HEK293 (cell line): ENCODE data around the gene G6PD.
A peak's percentile ranks its signal among the peaks of the same experiment; 100 is the strongest.

Source experiments
- BCL11B ChIP-seq: fragments of 450-650 bp; formaldehyde crosslinking; IDR thresholded peaks from 2 replicates; pipeline ENCODE4 v1.5.1; 2016; ENCODE audit warnings: low read depth, missing biosample characterization, missing genetic modification characterization
- GLI4 ChIP-seq: fragments of 450-650 bp; formaldehyde crosslinking; IDR thresholded peaks from 2 replicates; pipeline ENCODE4 v1.5.1; 2016; ENCODE audit warnings: missing biosample characterization, missing genetic modification characterization
- HOXD13 ChIP-seq: sonication (generic); formaldehyde crosslinking; IDR thresholded peaks from 2 replicates; pipeline ENCODE4 v1.8.0; 2022; ENCODE audit warnings: missing genetic modification reagents, borderline replicate concordance
- IKZF3 ChIP-seq: fragments of 450-650 bp; IDR thresholded peaks from 2 replicates; pipeline ENCODE4 v1.5.0; 2018; ENCODE audit warnings: missing biosample characterization, mild to moderate bottlenecking, missing genetic modification characterization, moderate library complexity
- KLF1 ChIP-seq: fragments of 450-650 bp; formaldehyde crosslinking; IDR thresholded peaks from 2 replicates; pipeline ENCODE4 v1.5.1; 2016; ENCODE audit warnings: missing biosample characterization, missing genetic modification characterization
- KLF16 ChIP-seq: fragments of 450-650 bp; formaldehyde crosslinking; IDR thresholded peaks from 2 replicates; pipeline ENCODE4 v1.5.1; 2017; ENCODE audit warnings: missing biosample characterization, missing genetic modification characterization
- KLF17 ChIP-seq: fragments of 450-650 bp; formaldehyde crosslinking; IDR thresholded peaks from 2 replicates; pipeline ENCODE4 v1.5.1; 2016; ENCODE audit warnings: missing biosample characterization, missing genetic modification characterization
- MEIS1 ChIP-seq: sonication (generic); formaldehyde crosslinking; IDR thresholded peaks from 2 replicates; pipeline ENCODE4 v1.8.1; 2022; ENCODE audit warnings: missing genetic modification reagents, mild to moderate bottlenecking, borderline replicate concordance
- MZF1 ChIP-seq: fragments of 450-650 bp; formaldehyde crosslinking; IDR thresholded peaks from 2 replicates; pipeline ENCODE4 v1.5.1; 2017; ENCODE audit warnings: missing biosample characterization, missing genetic modification characterization, borderline replicate concordance
- OSR2 ChIP-seq: fragments of 450-650 bp; formaldehyde crosslinking; IDR thresholded peaks from 2 replicates; pipeline ENCODE4 v1.5.1; 2016; ENCODE audit warnings: missing biosample characterization, missing genetic modification characterization
- RBAK ChIP-seq: fragments of 450-650 bp; formaldehyde crosslinking; IDR thresholded peaks from 2 replicates; pipeline ENCODE4 v1.5.1; 2016; ENCODE audit warnings: missing biosample characterization, missing genetic modification characterization
- TSHZ1 ChIP-seq: fragments of 450-650 bp; formaldehyde crosslinking; IDR thresholded peaks from 2 replicates; pipeline ENCODE4 v1.5.1; 2016; ENCODE audit warnings: missing biosample characterization, missing genetic modification characterization, borderline replicate concordance
- WT1 ChIP-seq: fragments of 450-650 bp; formaldehyde crosslinking; IDR thresholded peaks from 2 replicates; pipeline ENCODE4 v1.5.1; 2016; ENCODE audit warnings: missing biosample characterization, missing genetic modification characterization
- YY1 ChIP-seq: fragments of 450-650 bp; formaldehyde crosslinking; IDR thresholded peaks from 2 replicates; pipeline ENCODE4 v1.5.1; 2018; ENCODE audit warnings: missing biosample characterization, missing genetic modification characterization
- ZBTB21 ChIP-seq: fragments of 450-650 bp; formaldehyde crosslinking; IDR thresholded peaks from 2 replicates; pipeline ENCODE4 v1.5.1; 2017; ENCODE audit warnings: missing biosample characterization, missing genetic modification characterization
- ZBTB48 ChIP-seq: fragments of 450-650 bp; formaldehyde crosslinking; IDR thresholded peaks from 2 replicates; pipeline ENCODE4 v1.5.1; 2016; ENCODE audit warnings: missing biosample characterization, missing genetic modification characterization
- ZEB2 ChIP-seq: fragments of 450-650 bp; formaldehyde crosslinking; IDR thresholded peaks from 2 replicates; pipeline ENCODE4 v1.5.1; 2016; ENCODE audit warnings: missing biosample characterization, missing genetic modification characterization
- ZFP3 ChIP-seq: fragments of 450-650 bp; formaldehyde crosslinking; IDR thresholded peaks from 2 replicates; pipeline ENCODE4 v1.5.1; 2016; ENCODE audit warnings: low read depth, missing biosample characterization, missing genetic modification characterization
- ZNF112 ChIP-seq: fragments of 450-650 bp; formaldehyde crosslinking; IDR thresholded peaks from 2 replicates; pipeline ENCODE4 v1.5.0; 2017; ENCODE audit warnings: missing biosample characterization, missing genetic modification characterization
- ZNF16 ChIP-seq: fragments of 450-650 bp; formaldehyde crosslinking; IDR thresholded peaks from 2 replicates; pipeline ENCODE4 v1.5.1; 2016; ENCODE audit warnings: low read depth, missing biosample characterization, missing genetic modification characterization
- ZNF184 ChIP-seq: fragments of 450-650 bp; IDR thresholded peaks from 2 replicates; pipeline ENCODE4 v1.5.1; 2018; ENCODE audit warnings: missing biosample characterization, mild to moderate bottlenecking, missing genetic modification characterization
- ZNF324 ChIP-seq: fragments of 450-650 bp; formaldehyde crosslinking; IDR thresholded peaks from 2 replicates; pipeline ENCODE4 v1.5.1; 2016; ENCODE audit warnings: missing biosample characterization, missing genetic modification characterization
- ZNF391 ChIP-seq: fragments of 450-650 bp; formaldehyde crosslinking; IDR thresholded peaks from 2 replicates; pipeline ENCODE4 v1.5.1; 2016; ENCODE audit warnings: low read depth, missing biosample characterization, missing genetic modification characterization, borderline replicate concordance
- ZNF433 ChIP-seq: fragments of 450-650 bp; formaldehyde crosslinking; IDR thresholded peaks from 2 replicates; pipeline ENCODE4 v1.5.1; 2016; ENCODE audit warnings: missing biosample characterization, missing genetic modification characterization, low read depth
- ZNF449 ChIP-seq: fragments of 450-650 bp; formaldehyde crosslinking; IDR thresholded peaks from 2 replicates; pipeline ENCODE4 v1.5.1; 2017; ENCODE audit warnings: missing biosample characterization, mild to moderate bottlenecking, missing genetic modification characterization, moderate library complexity
- ZNF501 ChIP-seq: fragments of 450-650 bp; formaldehyde crosslinking; IDR thresholded peaks from 2 replicates; pipeline ENCODE4 v1.5.1; 2016; ENCODE audit warnings: missing biosample characterization, missing genetic modification characterization
- ZNF514 ChIP-seq: fragments of 450-650 bp; formaldehyde crosslinking; IDR thresholded peaks from 2 replicates; pipeline ENCODE4 v1.5.1; 2016; ENCODE audit warnings: missing biosample characterization, missing genetic modification characterization
- ZNF548 ChIP-seq: fragments of 450-650 bp; formaldehyde crosslinking; IDR thresholded peaks from 2 replicates; pipeline ENCODE4 v1.5.1; 2016; ENCODE audit warnings: missing biosample characterization, missing genetic modification characterization
- ZNF596 ChIP-seq: fragments of 450-650 bp; IDR thresholded peaks from 2 replicates; pipeline ENCODE4 v1.5.0; 2018; ENCODE audit warnings: missing biosample characterization, mild to moderate bottlenecking, missing genetic modification characterization, moderate library complexity
- ZNF624 ChIP-seq: fragments of 450-650 bp; formaldehyde crosslinking; IDR thresholded peaks from 2 replicates; pipeline ENCODE4 v1.5.1; 2017; ENCODE audit warnings: missing biosample characterization, missing genetic modification characterization
- ZNF626 ChIP-seq: fragments of 450-650 bp; sonication (Bioruptor Pico); formaldehyde crosslinking; IDR thresholded peaks from 2 replicates; pipeline ENCODE4 v1.5.1; 2018; ENCODE audit warnings: missing biosample characterization, missing genetic modification characterization, inconsistent platforms
- ZNF664 ChIP-seq: fragments of 450-650 bp; formaldehyde crosslinking; IDR thresholded peaks from 2 replicates; pipeline ENCODE4 v1.5.1; 2016; ENCODE audit warnings: missing biosample characterization, missing genetic modification characterization
- ZNF670 ChIP-seq: fragments of 450-650 bp; formaldehyde crosslinking; IDR thresholded peaks from 2 replicates; pipeline ENCODE4 v1.5.1; 2016; ENCODE audit warnings: missing biosample characterization, missing genetic modification characterization, low read depth
- ZNF704 ChIP-seq: fragments of 450-650 bp; formaldehyde crosslinking; IDR thresholded peaks from 2 replicates; pipeline ENCODE4 v1.5.1; 2016; ENCODE audit warnings: missing biosample characterization, missing genetic modification characterization
- ZNF776 ChIP-seq: fragments of 450-650 bp; formaldehyde crosslinking; IDR thresholded peaks from 2 replicates; pipeline ENCODE4 v1.5.0; 2017; ENCODE audit warnings: missing biosample characterization, missing genetic modification characterization, borderline replicate concordance
- ZNF837 ChIP-seq: fragments of 450-650 bp; formaldehyde crosslinking; IDR thresholded peaks from 2 replicates; pipeline ENCODE4 v1.5.1; 2016; ENCODE audit warnings: missing biosample characterization, missing genetic modification characterization

G6PD gene

GRCh38 chrX:154515966-154516655 lies 30.5 kb downstream of the G6PD start, which contains the start of gene FAM3A (continued):
- TF ChIP-seq ZNF704 (no peak), MZF1 (tag by site-specific recombination) (no peak), ZNF16 (no peak), ZNF514 (tag by site-specific recombination) (no peak), ZNF837 (tag by site-specific recombination) (no peak), KLF17 (tag by site-specific recombination) (no peak), BCL11B (tag by site-specific recombination) (no peak), ZNF626 (tag by site-specific recombination) (no peak), ZNF433 (tag by site-specific recombination) (no peak), MEIS1 (CRISPR knock-in tag) (no peak), ZNF501 (tag by site-specific recombination) (no peak; the same call in none of the 2 replicates), ZFP3 (tag by site-specific recombination) (no peak), RBAK (no peak), ZNF624 (tag by site-specific recombination) (no peak), TSHZ1 (peak; percentile 19; the same call in 1 of the 2 replicates), ZNF112 (tag by site-specific recombination) (no peak), KLF1 (no peak), ZBTB48 (tag by site-specific recombination) (peak; percentile 49; the same call in 1 of the 2 replicates), ZEB2 (tag by site-specific recombination) (no peak), ZNF664 (no peak), ZNF391 (tag by site-specific recombination) (no peak), OSR2 (tag by site-specific recombination) (no peak), YY1 (peak; percentile 86), GLI4 (tag by site-specific recombination) (no peak), KLF16 (tag by site-specific recombination) (no peak), ZNF670 (tag by site-specific recombination) (no peak), ZNF548 (no peak), ZNF324 (0 out of 2 replicates have a peak, but pooled peaks have one; percentile 28), ZNF184 (no peak), ZNF596 (no peak), ZNF776 (tag by site-specific recombination) (no peak), WT1 (tag by site-specific recombination) (no peak), ZBTB21 (no peak), ZNF449 (tag by site-specific recombination) (no peak), IKZF3 (no peak), HOXD13 (CRISPR knock-in tag) (no peak)
